ENCODE measurements around the gene ITGAX. TPM values are rescaled to one million over a fixed set of nuclear protein-coding genes. Genes with fewer than 3 reads are reported as not detected.
"Not testable (repeated sequence)": the region's sequence is repeated elsewhere in the genome, so short reads cannot be mapped to it uniquely, and the experiment has no call there.

ITGAX gene
- total RNA-seq, 1 experiment from 2014 or later, result 0.80 TPM

DNA sequence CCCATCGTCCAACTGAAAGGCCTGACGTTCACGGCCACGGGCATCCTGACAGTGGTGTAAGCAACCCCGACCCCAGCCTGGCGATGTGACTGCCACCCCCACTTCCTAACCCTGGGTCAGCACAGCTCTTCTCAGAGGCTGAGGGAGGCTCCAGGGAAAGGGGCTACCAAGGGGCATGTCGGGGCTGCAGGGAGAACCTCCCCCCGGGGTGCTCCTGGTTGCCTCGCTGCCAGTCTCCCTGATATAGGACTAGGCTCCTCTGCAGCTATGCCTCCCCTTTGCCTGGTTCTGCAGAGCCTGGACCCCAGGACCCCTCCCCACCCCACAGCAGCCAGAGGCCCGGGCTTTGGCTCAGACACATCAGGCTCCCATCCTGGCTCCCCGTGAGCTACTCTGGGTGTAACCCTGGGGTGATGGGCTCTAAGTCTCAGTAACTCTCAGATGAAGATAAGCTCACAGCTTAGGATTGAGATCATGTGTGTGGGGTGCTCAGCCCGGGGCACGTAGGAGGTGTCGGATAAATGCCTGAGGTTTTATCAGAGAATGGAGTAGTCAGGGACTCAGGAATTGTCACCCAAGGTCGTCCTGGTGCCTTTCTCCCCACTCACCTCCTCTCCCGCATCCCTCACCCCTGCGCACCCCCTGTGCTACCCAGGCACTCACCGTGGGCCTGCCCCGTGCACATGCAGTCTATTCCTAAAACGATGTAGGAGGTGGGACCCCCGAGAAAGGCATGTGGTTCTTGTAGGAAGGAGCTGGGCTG is 48.8 kb downstream of the ITGAX start:
- DNase-seq, result no peak
- H3K27me3 ChIP-seq (ENCODE audit: control insufficient read depth, insufficient read depth, low read length), result no peaks in the 10 kb centered on the region
- H3K36me3 ChIP-seq (replicated peaks; ENCODE audit: control insufficient read depth, insufficient read depth, low read length), result no peaks in the 10 kb centered on the region
- no peak overlapping the region for H3K4me3 ChIP-seq (ENCODE audit: insufficient read depth, low read depth, low read length)

DNA sequence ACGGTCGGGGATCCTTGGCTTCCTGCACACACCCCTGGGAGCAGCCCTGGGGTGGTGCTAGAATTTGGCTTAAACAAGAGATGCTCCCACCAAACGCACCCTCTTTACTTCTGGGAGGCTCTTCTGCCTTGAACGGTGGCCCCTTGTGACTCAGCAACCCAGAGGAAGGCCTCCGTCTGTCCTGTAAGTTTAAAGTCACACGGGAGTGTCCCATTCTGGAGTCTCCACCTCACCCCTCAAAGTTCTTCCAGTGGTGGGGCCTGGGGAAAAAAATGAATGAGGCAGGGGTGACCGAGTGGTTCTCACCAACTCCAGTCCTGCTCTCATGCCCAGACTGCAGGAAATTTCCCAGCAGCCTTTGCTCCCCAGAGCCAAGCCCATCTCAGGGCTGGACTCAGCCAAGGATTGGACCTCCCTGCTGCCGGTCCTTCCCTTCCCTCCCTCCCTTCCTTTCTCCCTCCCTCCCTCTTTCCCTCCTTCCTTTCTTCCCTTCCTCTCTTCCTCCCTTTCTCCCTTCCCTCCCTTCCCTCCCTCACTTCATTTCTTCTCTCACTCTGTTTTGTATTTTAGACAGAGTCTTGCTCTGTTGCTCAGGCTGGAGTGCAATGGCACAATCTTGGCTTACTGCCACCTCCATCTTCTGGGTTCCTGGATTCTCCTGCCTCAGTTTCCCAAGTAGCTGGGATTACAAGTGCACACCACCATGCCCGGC is 49.5 kb downstream of the ITGAX start:
- no peaks in the 10 kb centered on the region for H3K36me3 ChIP-seq (replicated peaks; ENCODE audit: control insufficient read depth, insufficient read depth, low read length)

GRCh38 chr16:31407406-31407805 is 52.4 kb downstream of the ITGAX start:
- H3K4me3 ChIP-seq (ENCODE audit: insufficient read depth, low read depth, low read length), result no peak overlapping the region
- no peaks in the 10 kb centered on the region for H3K36me3 ChIP-seq (replicated peaks; ENCODE audit: control insufficient read depth, insufficient read depth, low read length)
- DNase-seq, result no peak
- no peaks in the 10 kb centered on the region for H3K27me3 ChIP-seq (ENCODE audit: control insufficient read depth, insufficient read depth, low read length)

More for the DNA sequence above, 49.5 kb downstream of the ITGAX start:
- Histone ChIP-seq H3K27me3 (ENCODE audit: control insufficient read depth, insufficient read depth, low read length) (no peaks in the 10 kb centered on the region), H3K4me3 (ENCODE audit: insufficient read depth, low read depth, low read length) (no peak overlapping the region)
- DNase-seq, result no peak

- no peak overlapping the region for H3K4me3 ChIP-seq (ENCODE audit: insufficient read depth, low read depth, low read length)
- H3K36me3 ChIP-seq (replicated peaks; ENCODE audit: control insufficient read depth, insufficient read depth, low read length), result no peaks in the 10 kb centered on the region
- no peaks in the 10 kb centered on the region for H3K27me3 ChIP-seq (ENCODE audit: control insufficient read depth, insufficient read depth, low read length)
- DNase-seq, result no peak
These were observed 54.5 kb downstream of the ITGAX start for GRCh38 chr16:31409433-31409832.

DNA sequence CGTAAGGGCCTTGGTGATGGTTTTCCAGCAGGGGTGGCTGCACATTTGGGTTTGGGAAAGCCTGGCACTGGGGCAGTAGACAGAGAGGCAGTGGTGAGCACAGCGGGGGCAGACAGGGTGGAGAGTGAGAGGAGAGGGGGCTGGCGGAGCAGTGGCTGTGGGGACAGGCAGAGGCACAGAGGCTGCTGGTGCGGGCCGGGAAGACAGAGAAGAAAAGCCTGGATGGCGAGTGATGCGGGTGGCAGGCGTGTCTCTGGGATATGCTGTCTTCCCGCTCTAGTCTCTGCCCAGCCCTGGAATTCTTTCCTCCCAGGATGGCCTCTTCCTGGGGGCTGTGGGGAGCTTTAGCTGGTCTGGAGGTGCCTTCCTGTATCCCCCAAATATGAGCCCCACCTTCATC is 55.1 kb downstream of the ITGAX start:
- no peak overlapping the region for H3K4me3 ChIP-seq (ENCODE audit: insufficient read depth, low read depth, low read length)
- peak; percentile 49 for DNase-seq
- no peaks in the 10 kb centered on the region for H3K36me3 ChIP-seq (replicated peaks; ENCODE audit: control insufficient read depth, insufficient read depth, low read length)
- H3K27me3 ChIP-seq (ENCODE audit: control insufficient read depth, insufficient read depth, low read length), result no peaks in the 10 kb centered on the region

GRCh38 chr16:31411024-31411844 is 56.3 kb downstream of the ITGAX start:
- no peak for DNase-seq
- no peaks in the 10 kb centered on the region for H3K27me3 ChIP-seq (ENCODE audit: control insufficient read depth, insufficient read depth, low read length)
- no peaks in the 10 kb centered on the region for H3K36me3 ChIP-seq (replicated peaks; ENCODE audit: control insufficient read depth, insufficient read depth, low read length)
- no peak overlapping the region for H3K4me3 ChIP-seq (ENCODE audit: insufficient read depth, low read depth, low read length)

GRCh38 chr16:31412750-31413149 is 57.8 kb downstream of the ITGAX start:
- Histone ChIP-seq H3K4me3 (ENCODE audit: insufficient read depth, low read depth, low read length) (no peak overlapping the region), H3K36me3 (replicated peaks; ENCODE audit: control insufficient read depth, insufficient read depth, low read length) (no peaks in the 10 kb centered on the region), H3K27me3 (ENCODE audit: control insufficient read depth, insufficient read depth, low read length) (no peaks in the 10 kb centered on the region)
- DNase-seq, result no peak

DNA sequence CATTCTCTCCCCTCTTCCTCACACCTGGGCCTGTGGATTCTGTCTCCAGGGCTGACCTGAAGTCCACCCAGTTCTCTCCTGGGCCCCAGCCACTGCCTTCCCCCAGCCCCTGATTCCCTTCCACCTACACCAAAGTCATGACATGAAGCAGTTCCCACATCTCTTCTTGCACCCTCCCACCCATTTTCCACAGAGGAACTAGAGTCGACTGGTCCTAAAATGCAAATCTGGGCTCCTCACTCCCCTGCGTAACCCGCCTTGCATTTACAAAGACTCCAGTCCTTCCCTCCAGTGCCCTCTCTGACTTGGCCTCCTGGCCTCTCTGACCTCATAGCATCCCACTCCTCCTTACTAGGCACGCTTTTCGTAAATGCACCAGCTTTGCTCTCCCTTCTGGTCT is 58.4 kb downstream of the ITGAX start:
- Histone ChIP-seq H3K36me3 (replicated peaks; ENCODE audit: control insufficient read depth, insufficient read depth, low read length) (no peaks in the 10 kb centered on the region), H3K4me3 (ENCODE audit: insufficient read depth, low read depth, low read length) (no peak overlapping the region), H3K27me3 (ENCODE audit: control insufficient read depth, insufficient read depth, low read length) (no peaks in the 10 kb centered on the region)
- no peak for DNase-seq

- no peak overlapping the region for H3K4me3 ChIP-seq (ENCODE audit: insufficient read depth, low read depth, low read length)
- no peaks in the 10 kb centered on the region for H3K27me3 ChIP-seq (ENCODE audit: control insufficient read depth, insufficient read depth, low read length)
These were observed 59.0 kb downstream of the ITGAX start for GRCh38 chr16:31413943-31414342.

DNA sequence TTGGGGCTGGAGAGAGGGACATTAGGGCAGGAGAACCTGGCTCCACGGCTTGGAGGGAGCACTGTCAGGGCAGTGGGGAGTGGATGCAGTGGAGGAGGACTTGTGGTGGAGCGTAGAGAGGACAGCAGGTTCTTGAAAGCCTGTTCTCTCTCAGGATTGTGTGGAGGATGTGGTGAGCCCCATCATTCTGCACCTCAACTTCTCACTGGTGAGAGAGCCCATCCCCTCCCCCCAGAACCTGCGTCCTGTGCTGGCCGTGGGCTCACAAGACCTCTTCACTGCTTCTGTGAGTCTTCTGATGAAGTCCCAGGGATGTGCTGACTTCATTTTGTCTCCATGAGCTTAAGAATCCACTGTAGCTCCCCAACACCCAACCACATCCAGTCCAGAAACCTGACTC is 59.7 kb downstream of the ITGAX start:
- H3K4me3 ChIP-seq (ENCODE audit: insufficient read depth, low read depth, low read length), result no peak overlapping the region
- H3K36me3 ChIP-seq (replicated peaks; ENCODE audit: control insufficient read depth, insufficient read depth, low read length), result no peaks in the 10 kb centered on the region
- no peaks in the 10 kb centered on the region for H3K27me3 ChIP-seq (ENCODE audit: control insufficient read depth, insufficient read depth, low read length)
- no peak for DNase-seq

More at GRCh38 chr16:31413943-31414342, 59.0 kb downstream of the ITGAX start:
- no peaks in the 10 kb centered on the region for H3K36me3 ChIP-seq (replicated peaks; ENCODE audit: control insufficient read depth, insufficient read depth, low read length)
- DNase-seq, result no peak

- no peak overlapping the region for H3K4me3 ChIP-seq (ENCODE audit: insufficient read depth, low read depth, low read length)
- H3K27me3 ChIP-seq (ENCODE audit: control insufficient read depth, insufficient read depth, low read length), result no peaks in the 10 kb centered on the region
- no peak for DNase-seq
- H3K36me3 ChIP-seq (replicated peaks; ENCODE audit: control insufficient read depth, insufficient read depth, low read length), result no peaks in the 10 kb centered on the region
These were observed 61.4 kb downstream of the ITGAX start for GRCh38 chr16:31416371-31416770.

DNA sequence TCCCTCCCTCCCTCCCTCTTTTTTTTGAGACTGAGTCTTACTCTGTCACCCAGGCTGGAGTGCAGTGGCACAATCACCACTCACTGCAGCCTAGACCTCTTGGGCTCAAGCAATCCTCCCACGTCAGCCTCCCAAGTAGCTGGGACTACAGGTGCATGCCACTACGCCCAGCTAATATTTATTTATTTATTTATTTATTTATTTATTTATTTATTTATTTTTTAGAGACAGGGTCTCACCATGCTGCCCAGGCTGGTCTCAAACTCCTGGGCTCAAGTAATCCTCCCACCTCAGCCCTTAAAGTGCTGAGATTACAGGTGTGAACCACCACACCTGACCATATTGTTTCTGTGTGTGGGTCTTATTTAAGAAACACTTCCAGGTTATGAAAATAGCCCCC is 62.1 kb downstream of the ITGAX start:
- not testable (repeated sequence) for H3K27me3 ChIP-seq (ENCODE audit: control insufficient read depth, insufficient read depth, low read length); DNase-seq; H3K36me3 ChIP-seq (replicated peaks; ENCODE audit: control insufficient read depth, insufficient read depth, low read length); H3K4me3 ChIP-seq (ENCODE audit: insufficient read depth, low read depth, low read length)

- Histone ChIP-seq H3K4me3 (ENCODE audit: insufficient read depth, low read depth, low read length) (no peak overlapping the region), H3K27me3 (ENCODE audit: control insufficient read depth, insufficient read depth, low read length) (no peaks in the 10 kb centered on the region), H3K36me3 (replicated peaks; ENCODE audit: control insufficient read depth, insufficient read depth, low read length) (no peaks in the 10 kb centered on the region)
- no peak for DNase-seq
These were observed 62.9 kb downstream of the ITGAX start for GRCh38 chr16:31417916-31418315.

DNA sequence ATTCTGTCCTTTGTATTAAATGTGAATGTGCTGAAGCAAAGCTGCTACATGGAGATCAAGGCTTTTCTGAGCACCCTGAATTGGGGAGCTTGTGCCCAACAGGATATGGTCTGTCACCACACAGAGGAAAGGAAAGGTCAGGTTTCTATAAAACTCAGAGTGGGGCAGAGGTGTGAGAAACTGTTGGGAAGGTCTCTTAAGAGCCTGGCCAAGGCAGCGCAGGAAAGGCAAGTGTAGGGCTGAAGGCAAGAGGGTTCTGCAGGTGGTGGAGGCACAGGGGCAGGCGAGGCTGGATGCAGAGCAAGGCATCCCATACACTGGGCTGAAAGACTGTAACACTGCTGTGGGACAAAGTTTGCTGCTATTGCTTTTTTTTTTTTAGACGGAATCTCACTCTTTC is 65.1 kb downstream of the ITGAX start:
- H3K4me3 ChIP-seq (ENCODE audit: insufficient read depth, low read depth, low read length), result no peak overlapping the region
- no peaks in the 10 kb centered on the region for H3K36me3 ChIP-seq (replicated peaks; ENCODE audit: control insufficient read depth, insufficient read depth, low read length)
- DNase-seq, result no peak
- no peaks in the 10 kb centered on the region for H3K27me3 ChIP-seq (ENCODE audit: control insufficient read depth, insufficient read depth, low read length)

DNA sequence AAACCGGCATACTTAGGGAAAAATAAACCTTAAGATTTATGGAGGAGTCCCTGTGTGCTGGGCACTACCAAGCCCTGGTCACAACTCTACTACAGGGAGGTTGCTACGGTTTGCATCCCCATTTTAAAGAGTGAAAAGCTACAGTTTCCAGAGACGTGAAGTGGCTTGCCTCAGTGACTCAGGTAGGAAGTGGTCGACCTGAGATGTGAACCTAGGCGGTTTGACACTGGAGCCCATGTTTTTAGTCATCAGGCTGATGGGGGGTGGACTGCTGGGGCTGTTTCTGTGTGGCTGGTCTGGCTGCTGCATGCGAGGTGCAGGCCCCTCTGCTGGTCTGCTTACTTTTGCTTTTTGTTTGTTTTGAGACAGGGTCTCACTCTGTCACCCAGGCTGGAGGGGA is 66.6 kb downstream of the ITGAX start:
- no peak for DNase-seq
- H3K4me3 ChIP-seq (ENCODE audit: insufficient read depth, low read depth, low read length), result no peak overlapping the region
- H3K27me3 ChIP-seq (ENCODE audit: control insufficient read depth, insufficient read depth, low read length), result no peaks in the 10 kb centered on the region
- no peaks in the 10 kb centered on the region for H3K36me3 ChIP-seq (replicated peaks; ENCODE audit: control insufficient read depth, insufficient read depth, low read length)
